H1 (cell line): ENCODE results near the gene PDIA5. TPM values are rescaled to one million over a fixed set of nuclear protein-coding genes. Genes with fewer than 3 reads are reported as not detected.

Experiments
- CHD7 ChIP-seq: fragments of 300-600 bp; sonication (generic); IDR thresholded peaks from 2 replicates; pipeline ENCODE4 v1.7.1; 2012; ENCODE audit warnings: low read length, moderate library complexity, mild to moderate bottlenecking, inconsistent platforms; ENCODE audit not compliant: insufficient replicate concordance
- CTBP2 ChIP-seq: IDR thresholded peaks from 2 replicates; pipeline ENCODE4 v1.7.0; 2011; ENCODE audit warnings: borderline replicate concordance, mild to moderate bottlenecking, moderate library complexity, mixed read lengths, low read length; ENCODE audit not compliant: insufficient read depth, insufficient read length
- GABPA ChIP-seq: IDR thresholded peaks from 2 replicates; pipeline ENCODE4 v1.6.1; 2011; ENCODE audit warnings: mild to moderate bottlenecking, low read length, moderate library complexity, borderline replicate concordance; ENCODE audit not compliant: insufficient read depth
- JUN ChIP-seq: IDR thresholded peaks from 2 replicates; pipeline ENCODE4 v1.6.1; 2011; ENCODE audit warnings: low read depth, mild to moderate bottlenecking, improper control_type of control experiment, low read length
- SUZ12 ChIP-seq: fragments of 200-600 bp; sonication (generic); IDR thresholded peaks from 2 replicates; pipeline ENCODE4 v1.6.1; 2012; ENCODE audit warnings: mild to moderate bottlenecking, inconsistent platforms, low read length, moderate library complexity, mixed read lengths
- TAF1 ChIP-seq: IDR thresholded peaks from 2 replicates; pipeline ENCODE4 v1.6.1; 2011; ENCODE audit warnings: mild to moderate bottlenecking, low read depth, low read length
- TAF7 ChIP-seq: optimal IDR thresholded peaks from 2 replicates; pipeline ENCODE3; 2011; ENCODE audit warnings: low read depth, mild to moderate bottlenecking, inconsistent platforms, low read length, moderate library complexity, borderline replicate concordance
- ZNF274 ChIP-seq: IDR thresholded peaks from 2 replicates; pipeline ENCODE4 v1.7.0; 2012; ENCODE audit warnings: low read length, borderline replicate concordance; ENCODE audit errors: extremely low read depth
- polyA plus RNA-seq, 7 experiments: library from polyadenylated mRNA; depleted of rRNA in 3 of 7; stranded (reverse) in 5 of 7; unstranded in 2 of 7; fragments of >200 nt in 5 of 7; fragments of 200-250 nt in 2 of 7; gene quantifications; 1 replicate in 5 of 7; 2 replicates in 1 of 7; 4 replicates in 1 of 7; pipeline versions ENCODE4 v1.2.1 to v1.2.3, GENCODE V29; 2011 to 2013; ENCODE audit warnings: missing spikeins in 2 of 7, mixed read lengths in 2 of 7
- total RNA-seq: library from RNA; stranded (reverse); fragmentation: NEBNext Ultra II Directional; extraction: Animal tissue kit (Norgen Biotek cat#: 25700); gene quantifications from 2 replicates; pipeline ENCODE4 v1.2.1, GENCODE V29; 2021

PDIA5 gene
- total and polyA plus RNA-seq, 2 of the 8 experiments (the other 6 are each of a cell fraction or from before 2014, with no cell fraction given) = 18.2 to 32.8 TPM

GRCh38 chr3:123094516-123095313, 27.9 kb downstream of the PDIA5 start (continued):
- no peak for TF ChIP-seq CHD7
- TF ChIP-seq CTBP2 = no peak
- no peak for TF ChIP-seq ZNF274
- no peak for TF ChIP-seq TAF1
- no peak for TF ChIP-seq TAF7
- TF ChIP-seq JUN = no peak
- TF ChIP-seq SUZ12 = no peak
- no peak for TF ChIP-seq GABPA
